Panc1 (cell line): ENCODE measurements around the gene MAGOH.

Source experiments
- POLR2AphosphoS5 ChIP-seq: IDR thresholded peaks from 2 replicates; pipeline ENCODE4 v1.6.1; 2012; ENCODE audit warnings: mild to moderate bottlenecking, low read depth, low read length, moderate library complexity
- TF ChIP-seq, protein P1 (sequence below): fragments of 450-650 bp; IDR thresholded peaks from 2 replicates; pipeline ENCODE4 v1.5.1; 2017; ENCODE audit warnings: mild to moderate bottlenecking

DNA sequence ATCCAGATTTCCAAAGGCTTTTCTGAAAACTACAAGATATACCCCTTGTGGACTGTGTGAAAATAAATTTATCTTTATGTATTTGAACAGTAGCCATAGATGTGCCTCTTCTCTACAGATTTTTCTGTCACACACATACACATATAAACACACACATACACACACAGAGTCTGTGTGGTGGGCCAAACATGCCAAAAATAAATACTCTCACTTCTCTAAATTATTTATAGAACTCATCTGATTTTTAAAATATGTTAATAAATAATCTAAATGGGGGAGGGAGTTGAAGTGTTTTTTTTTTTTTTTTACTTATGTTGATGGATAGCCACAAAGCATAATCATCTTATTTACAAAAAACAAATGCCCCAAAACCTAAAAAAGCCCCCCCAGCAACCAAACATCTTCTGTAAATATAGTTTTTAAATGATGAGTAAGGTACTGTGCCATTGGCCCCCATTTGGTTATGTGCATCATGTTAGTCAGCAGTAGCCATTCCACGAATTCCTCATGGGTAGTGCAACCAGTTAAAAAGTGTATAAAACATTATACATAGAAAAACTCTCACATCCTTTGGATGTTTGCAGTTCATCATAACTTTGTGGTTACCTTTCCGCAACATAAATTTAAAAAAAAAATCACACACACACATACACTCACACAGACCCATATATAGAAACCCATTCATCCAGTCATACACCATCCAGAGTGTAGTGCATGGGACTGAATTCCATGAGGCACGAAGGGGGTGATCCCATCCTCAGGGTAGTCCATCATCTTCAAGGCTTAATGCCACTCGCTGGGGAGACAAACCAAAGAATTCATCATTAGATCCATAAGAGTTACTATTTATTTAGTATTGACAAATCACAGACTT is 8.2 kb upstream of the MAGOH start:
- TF ChIP-seq, protein P1, sequence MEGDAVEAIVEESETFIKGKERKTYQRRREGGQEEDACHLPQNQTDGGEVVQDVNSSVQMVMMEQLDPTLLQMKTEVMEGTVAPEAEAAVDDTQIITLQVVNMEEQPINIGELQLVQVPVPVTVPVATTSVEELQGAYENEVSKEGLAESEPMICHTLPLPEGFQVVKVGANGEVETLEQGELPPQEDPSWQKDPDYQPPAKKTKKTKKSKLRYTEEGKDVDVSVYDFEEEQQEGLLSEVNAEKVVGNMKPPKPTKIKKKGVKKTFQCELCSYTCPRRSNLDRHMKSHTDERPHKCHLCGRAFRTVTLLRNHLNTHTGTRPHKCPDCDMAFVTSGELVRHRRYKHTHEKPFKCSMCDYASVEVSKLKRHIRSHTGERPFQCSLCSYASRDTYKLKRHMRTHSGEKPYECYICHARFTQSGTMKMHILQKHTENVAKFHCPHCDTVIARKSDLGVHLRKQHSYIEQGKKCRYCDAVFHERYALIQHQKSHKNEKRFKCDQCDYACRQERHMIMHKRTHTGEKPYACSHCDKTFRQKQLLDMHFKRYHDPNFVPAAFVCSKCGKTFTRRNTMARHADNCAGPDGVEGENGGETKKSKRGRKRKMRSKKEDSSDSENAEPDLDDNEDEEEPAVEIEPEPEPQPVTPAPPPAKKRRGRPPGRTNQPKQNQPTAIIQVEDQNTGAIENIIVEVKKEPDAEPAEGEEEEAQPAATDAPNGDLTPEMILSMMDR = no peak
- TF ChIP-seq POLR2AphosphoS5 = no peak
